Measurements from ENCODE around the gene PML. TPM values are rescaled to one million over a fixed set of nuclear protein-coding genes. Genes with fewer than 3 reads are reported as not detected.

Gene PML
- 53.2 TPM for polyA plus RNA-seq (2013, experiment 1 of 2; ENCODE audit: insufficient read length)
- 52.0 TPM for polyA plus RNA-seq (2013, experiment 2 of 2; ENCODE audit: insufficient read length)

GRCh38 chr15:73994413-73994883 is at the start of gene PML:
Gene PML, plus strand, starts transcription at chr15:73994716. Its CDS starts 97 bp downstream, at chr15:73994813.
- DNase-seq = peak; percentile 95

- no peak for DNase-seq
Measured at GRCh38 chr15:73945130-73945508, 49.4 kb upstream of the PML start.

GRCh38 chr15:73946046-73946721 is 48.3 kb upstream of the PML start:
- no peak for DNase-seq

GRCh38 chr15:73946795-73947370 is 47.6 kb upstream of the PML start:
- no peak for DNase-seq

GRCh38 chr15:73947651-73948050 is 46.9 kb upstream of the PML start:
- no peak for DNase-seq

GRCh38 chr15:73948396-73948795 is 46.1 kb upstream of the PML start:
- no peak for DNase-seq

- DNase-seq = no peak
Measured at GRCh38 chr15:73948982-73949381, 45.5 kb upstream of the PML start.

GRCh38 chr15:73949496-73949895 is 45.0 kb upstream of the PML start:
- DNase-seq = no peak

GRCh38 chr15:73950479-73950830 is 44.1 kb upstream of the PML start:
- no peak for DNase-seq

- DNase-seq = peak; percentile 96
Measured at GRCh38 chr15:73950831-73951561, 43.5 kb upstream of the PML start.

- no peak for DNase-seq
Measured at GRCh38 chr15:73951601-73952000, 42.9 kb upstream of the PML start.

- DNase-seq = no peak
Measured at GRCh38 chr15:73952171-73952912, 42.2 kb upstream of the PML start.

GRCh38 chr15:73952913-73953750 is 41.4 kb upstream of the PML start:
- no peak for DNase-seq

GRCh38 chr15:73954188-73955145 is 40.0 kb upstream of the PML start:
- no peak for DNase-seq

GRCh38 chr15:73955326-73955725 is 39.2 kb upstream of the PML start:
- no peak for DNase-seq

- DNase-seq = no peak
Measured at GRCh38 chr15:73955861-73956742, 38.4 kb upstream of the PML start.

GRCh38 chr15:73956743-73957135 is 37.8 kb upstream of the PML start:
- DNase-seq = peak; percentile 87

- DNase-seq = no peak
Measured at GRCh38 chr15:73957276-73957675, 37.2 kb upstream of the PML start.

GRCh38 chr15:73957785-73958184 is 36.7 kb upstream of the PML start:
- no peak for DNase-seq

Measured in fibroblast of skin of scalp (primary cell).